HepG2 (cell line): ENCODE results near the gene PNLDC1. TPM values are rescaled to one million over a fixed set of nuclear protein-coding genes. Genes with fewer than 3 reads are reported as not detected.
A peak's percentile ranks its signal among the peaks of the same experiment; 100 is the strongest.

Experiments used
- KDM3A ChIP-seq: IDR thresholded peaks from 2 replicates; pipeline ENCODE4 v1.6.1; 2018; ENCODE audit warnings: low read depth, missing compliant biosample characterization
- MIER2 ChIP-seq: IDR thresholded peaks from 2 replicates; pipeline ENCODE4 v1.6.1; 2016; ENCODE audit warnings: missing biosample characterization, missing genetic modification reagents
- NRL ChIP-seq: sonication (generic); formaldehyde crosslinking; IDR thresholded peaks from 2 replicates; pipeline ENCODE4 v1.5.0; 2020; ENCODE audit warnings: missing genetic modification reagents, mild to moderate bottlenecking, moderate library complexity, borderline replicate concordance
- RNF2 ChIP-seq: fragments of 450-650 bp; conservative IDR thresholded peaks from 2 replicates; pipeline ENCODE4 v1.6.1; 2016; ENCODE audit warnings: low read depth
- TGIF2 ChIP-seq: IDR thresholded peaks from 2 replicates; pipeline ENCODE4 v1.6.1; 2016; ENCODE audit warnings: control low read depth, missing compliant biosample characterization
- TOE1 ChIP-seq: sonication (generic); formaldehyde crosslinking; IDR thresholded peaks from 2 replicates; pipeline ENCODE4 v1.4.0; 2020; ENCODE audit warnings: mild to moderate bottlenecking, missing genetic modification reagents
- YEATS4 ChIP-seq: sonication (generic); formaldehyde crosslinking; IDR thresholded peaks from 2 replicates; pipeline ENCODE4 v1.4.0; 2020; ENCODE audit warnings: missing genetic modification reagents, borderline replicate concordance
- ZNF180 ChIP-seq: sonication (generic); formaldehyde crosslinking; IDR thresholded peaks from 2 replicates; pipeline ENCODE4 v1.4.0; 2020; ENCODE audit warnings: low read depth, missing genetic modification reagents, borderline replicate concordance
- ZNF234 ChIP-seq: sonication (generic); formaldehyde crosslinking; conservative IDR thresholded peaks from 2 replicates; pipeline ENCODE4 v1.5.1; 2020; ENCODE audit warnings: mild to moderate bottlenecking, missing genetic modification reagents
- ZNF605 ChIP-seq: sonication (generic); formaldehyde crosslinking; IDR thresholded peaks from 2 replicates; pipeline ENCODE4 v1.8.0; 2022; ENCODE audit warnings: mild to moderate bottlenecking, missing genetic modification reagents
- ZNF775 ChIP-seq: sonication (generic); formaldehyde crosslinking; IDR thresholded peaks from 2 replicates; pipeline ENCODE4 v1.4.0; 2020; ENCODE audit warnings: missing genetic modification reagents, mild to moderate bottlenecking, moderate library complexity, borderline replicate concordance
- ZNF782 ChIP-seq: sonication (generic); formaldehyde crosslinking; IDR thresholded peaks from 2 replicates; pipeline ENCODE4 v1.4.0; 2020; ENCODE audit warnings: missing genetic modification reagents, mild to moderate bottlenecking, borderline replicate concordance
- ZSCAN31 ChIP-seq: sonication (generic); formaldehyde crosslinking; IDR thresholded peaks from 2 replicates; pipeline ENCODE4 v1.5.0; 2020; ENCODE audit warnings: low read depth, mild to moderate bottlenecking, missing genetic modification reagents
- polyA plus RNA-seq, 8 experiments: library from polyadenylated mRNA; depleted of rRNA in 3 of 8; stranded (reverse) in 7 of 8; unstranded in 1 of 8; fragments of >200 nt; fragmentation: Illumina TruSeq in 4 of 8; extraction: Trizol in 4 of 8; gene quantifications; 2 replicates each; pipeline versions ENCODE4 v1.2.1 to v1.2.3, GENCODE V29; 2011 to 2016; ENCODE audit warnings: low read depth in 4 of 8, missing spikeins in 1 of 8, mixed read lengths in 1 of 8; ENCODE audit not compliant: insufficient read depth in 1 of 8
- total RNA-seq, 5 experiments: library from RNA; depleted of rRNA; stranded (reverse); fragments of >200 nt; fragmentation: Illumina TruSeq; extraction: Trizol; gene quantifications; 2 replicates each; pipeline ENCODE4 v1.2.3, GENCODE V29; 2016; ENCODE audit warnings: low read depth in 1 of 5
- TF ChIP-seq, protein P1 (sequence below): sonication (generic); formaldehyde crosslinking; IDR thresholded peaks from 2 replicates; pipeline ENCODE4 v1.5.0; 2020; ENCODE audit warnings: missing genetic modification reagents
- TF ChIP-seq, protein P2 (sequence below): sonication (generic); formaldehyde crosslinking; IDR thresholded peaks from 2 replicates; pipeline ENCODE4 v1.4.0; 2020; ENCODE audit warnings: missing genetic modification reagents
- TF ChIP-seq, protein P3 (sequence below): sonication (generic); formaldehyde crosslinking; IDR thresholded peaks from 2 replicates; pipeline ENCODE4 v1.4.0; 2020; ENCODE audit warnings: missing genetic modification reagents
- TF ChIP-seq, protein P4 (sequence below): IDR thresholded peaks from 2 replicates; pipeline ENCODE4 v1.6.1; 2016; ENCODE audit warnings: low read depth
- TF ChIP-seq, protein P5 (sequence below): sonication (generic); formaldehyde crosslinking; IDR thresholded peaks from 2 replicates; pipeline ENCODE4 v1.4.0; 2020; ENCODE audit warnings: mild to moderate bottlenecking, low read depth, missing genetic modification reagents
- TF ChIP-seq, protein P6 (sequence below): sonication (generic); formaldehyde crosslinking; IDR thresholded peaks from 2 replicates; pipeline ENCODE4 v1.8.1; 2022; ENCODE audit warnings: mild to moderate bottlenecking, missing genetic modification reagents
- TF ChIP-seq, protein P7 (sequence below): sonication (generic); formaldehyde crosslinking; IDR thresholded peaks from 2 replicates; pipeline ENCODE4 v1.8.0; 2022; ENCODE audit warnings: mild to moderate bottlenecking, missing genetic modification reagents, borderline replicate concordance

The PNLDC1 gene
- total and polyA plus RNA-seq, 2 of the 13 experiments (the other 11 are each of a cell fraction or from before 2014, with no cell fraction given): not detected

DNA sequence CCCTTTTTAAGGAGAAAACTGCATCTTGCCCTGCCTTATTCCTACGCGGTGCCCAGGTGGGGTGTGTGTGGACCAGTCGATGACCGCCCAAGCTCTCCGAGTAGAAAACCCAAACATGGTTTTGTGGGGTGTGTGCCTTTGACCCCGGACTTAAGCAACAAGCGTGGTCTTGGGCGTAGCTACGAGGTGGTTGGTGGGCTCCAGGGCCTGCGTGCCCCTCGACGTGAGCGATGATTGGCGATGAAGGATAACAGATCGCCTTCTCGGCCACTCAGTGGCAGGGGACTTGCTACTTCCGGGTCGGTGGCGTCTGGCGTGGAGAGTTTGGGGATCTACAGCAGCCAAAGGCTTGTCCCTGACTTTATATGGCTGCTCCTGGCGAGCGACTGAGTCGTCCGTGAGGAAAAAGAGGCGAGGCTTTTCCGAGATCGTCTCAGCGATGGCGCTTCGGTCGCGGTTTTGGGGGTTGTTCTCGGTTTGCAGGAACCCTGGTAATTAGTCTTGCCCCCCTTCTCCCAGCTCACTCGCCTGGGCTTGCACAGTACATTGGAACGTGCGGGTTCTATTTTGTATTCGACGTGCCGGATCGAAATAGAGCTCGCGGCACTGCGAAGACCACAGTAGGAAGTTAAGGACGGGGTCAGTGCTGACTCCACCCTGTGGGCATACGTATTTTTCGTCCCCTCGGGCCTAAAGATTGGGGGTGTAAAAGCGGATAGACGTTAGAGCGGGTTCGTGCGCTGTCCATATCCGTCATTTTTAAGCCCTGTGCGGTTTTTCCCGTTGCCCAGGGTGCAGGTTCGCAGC lies 9.7 kb upstream of the PNLDC1 start, which contains the start of gene MRPL18 (continued):
- no peak; the same call in 1 of the 2 replicates for TF ChIP-seq ZSCAN31 (CRISPR knock-in tag)
- TF ChIP-seq ZNF234 (CRISPR knock-in tag): no peak
- peak; percentile 71; the same call in 1 of the 2 replicates for TF ChIP-seq ZNF605
- TF ChIP-seq YEATS4 (CRISPR knock-in tag): peak; percentile 54
- TF ChIP-seq, protein P1, sequence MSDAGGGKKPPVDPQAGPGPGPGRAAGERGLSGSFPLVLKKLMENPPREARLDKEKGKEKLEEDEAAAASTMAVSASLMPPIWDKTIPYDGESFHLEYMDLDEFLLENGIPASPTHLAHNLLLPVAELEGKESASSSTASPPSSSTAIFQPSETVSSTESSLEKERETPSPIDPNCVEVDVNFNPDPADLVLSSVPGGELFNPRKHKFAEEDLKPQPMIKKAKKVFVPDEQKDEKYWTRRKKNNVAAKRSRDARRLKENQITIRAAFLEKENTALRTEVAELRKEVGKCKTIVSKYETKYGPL (CRISPR knock-in tag): no peak
- TF ChIP-seq, protein P2, sequence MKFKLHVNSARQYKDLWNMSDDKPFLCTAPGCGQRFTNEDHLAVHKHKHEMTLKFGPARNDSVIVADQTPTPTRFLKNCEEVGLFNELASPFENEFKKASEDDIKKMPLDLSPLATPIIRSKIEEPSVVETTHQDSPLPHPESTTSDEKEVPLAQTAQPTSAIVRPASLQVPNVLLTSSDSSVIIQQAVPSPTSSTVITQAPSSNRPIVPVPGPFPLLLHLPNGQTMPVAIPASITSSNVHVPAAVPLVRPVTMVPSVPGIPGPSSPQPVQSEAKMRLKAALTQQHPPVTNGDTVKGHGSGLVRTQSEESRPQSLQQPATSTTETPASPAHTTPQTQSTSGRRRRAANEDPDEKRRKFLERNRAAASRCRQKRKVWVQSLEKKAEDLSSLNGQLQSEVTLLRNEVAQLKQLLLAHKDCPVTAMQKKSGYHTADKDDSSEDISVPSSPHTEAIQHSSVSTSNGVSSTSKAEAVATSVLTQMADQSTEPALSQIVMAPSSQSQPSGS (CRISPR knock-in tag): no peak
- TF ChIP-seq ZNF180: no peak
- TF ChIP-seq, protein P3, sequence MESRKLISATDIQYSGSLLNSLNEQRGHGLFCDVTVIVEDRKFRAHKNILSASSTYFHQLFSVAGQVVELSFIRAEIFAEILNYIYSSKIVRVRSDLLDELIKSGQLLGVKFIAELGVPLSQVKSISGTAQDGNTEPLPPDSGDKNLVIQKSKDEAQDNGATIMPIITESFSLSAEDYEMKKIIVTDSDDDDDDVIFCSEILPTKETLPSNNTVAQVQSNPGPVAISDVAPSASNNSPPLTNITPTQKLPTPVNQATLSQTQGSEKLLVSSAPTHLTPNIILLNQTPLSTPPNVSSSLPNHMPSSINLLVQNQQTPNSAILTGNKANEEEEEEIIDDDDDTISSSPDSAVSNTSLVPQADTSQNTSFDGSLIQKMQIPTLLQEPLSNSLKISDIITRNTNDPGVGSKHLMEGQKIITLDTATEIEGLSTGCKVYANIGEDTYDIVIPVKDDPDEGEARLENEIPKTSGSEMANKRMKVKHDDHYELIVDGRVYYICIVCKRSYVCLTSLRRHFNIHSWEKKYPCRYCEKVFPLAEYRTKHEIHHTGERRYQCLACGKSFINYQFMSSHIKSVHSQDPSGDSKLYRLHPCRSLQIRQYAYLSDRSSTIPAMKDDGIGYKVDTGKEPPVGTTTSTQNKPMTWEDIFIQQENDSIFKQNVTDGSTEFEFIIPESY (CRISPR knock-in tag): no peak
- TF ChIP-seq, protein P4, sequence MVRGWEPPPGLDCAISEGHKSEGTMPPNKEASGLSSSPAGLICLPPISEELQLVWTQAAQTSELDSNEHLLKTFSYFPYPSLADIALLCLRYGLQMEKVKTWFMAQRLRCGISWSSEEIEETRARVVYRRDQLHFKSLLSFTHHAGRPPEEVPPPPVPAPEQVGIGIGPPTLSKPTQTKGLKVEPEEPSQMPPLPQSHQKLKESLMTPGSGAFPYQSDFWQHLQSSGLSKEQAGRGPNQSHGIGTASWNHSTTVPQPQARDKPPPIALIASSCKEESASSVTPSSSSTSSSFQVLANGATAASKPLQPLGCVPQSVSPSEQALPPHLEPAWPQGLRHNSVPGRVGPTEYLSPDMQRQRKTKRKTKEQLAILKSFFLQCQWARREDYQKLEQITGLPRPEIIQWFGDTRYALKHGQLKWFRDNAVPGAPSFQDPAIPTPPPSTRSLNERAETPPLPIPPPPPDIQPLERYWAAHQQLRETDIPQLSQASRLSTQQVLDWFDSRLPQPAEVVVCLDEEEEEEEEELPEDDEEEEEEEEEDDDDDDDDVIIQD: no peak
- TF ChIP-seq, protein P5, sequence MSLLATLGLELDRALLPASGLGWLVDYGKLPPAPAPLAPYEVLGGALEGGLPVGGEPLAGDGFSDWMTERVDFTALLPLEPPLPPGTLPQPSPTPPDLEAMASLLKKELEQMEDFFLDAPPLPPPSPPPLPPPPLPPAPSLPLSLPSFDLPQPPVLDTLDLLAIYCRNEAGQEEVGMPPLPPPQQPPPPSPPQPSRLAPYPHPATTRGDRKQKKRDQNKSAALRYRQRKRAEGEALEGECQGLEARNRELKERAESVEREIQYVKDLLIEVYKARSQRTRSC (CRISPR knock-in tag): no peak
- TF ChIP-seq, protein P6, sequence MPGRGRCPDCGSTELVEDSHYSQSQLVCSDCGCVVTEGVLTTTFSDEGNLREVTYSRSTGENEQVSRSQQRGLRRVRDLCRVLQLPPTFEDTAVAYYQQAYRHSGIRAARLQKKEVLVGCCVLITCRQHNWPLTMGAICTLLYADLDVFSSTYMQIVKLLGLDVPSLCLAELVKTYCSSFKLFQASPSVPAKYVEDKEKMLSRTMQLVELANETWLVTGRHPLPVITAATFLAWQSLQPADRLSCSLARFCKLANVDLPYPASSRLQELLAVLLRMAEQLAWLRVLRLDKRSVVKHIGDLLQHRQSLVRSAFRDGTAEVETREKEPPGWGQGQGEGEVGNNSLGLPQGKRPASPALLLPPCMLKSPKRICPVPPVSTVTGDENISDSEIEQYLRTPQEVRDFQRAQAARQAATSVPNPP: peak; percentile 4; the same call in 1 of the 2 replicates
- no peak; the same call in 1 of the 2 replicates for TF ChIP-seq NRL (CRISPR knock-in tag)
- TF ChIP-seq RNF2: no peak
- TF ChIP-seq MIER2 (CRISPR knock-in tag): no peak
- no peak for TF ChIP-seq ZNF775 (CRISPR knock-in tag)
- TF ChIP-seq TGIF2: peak; percentile 12; the same call in 1 of the 2 replicates
- TF ChIP-seq KDM3A (CRISPR knock-in tag): no peak
- TF ChIP-seq ZNF782 (CRISPR knock-in tag): 0 out of 2 replicates have a peak, but pooled peaks have one; percentile 49
- TF ChIP-seq, protein P7, sequence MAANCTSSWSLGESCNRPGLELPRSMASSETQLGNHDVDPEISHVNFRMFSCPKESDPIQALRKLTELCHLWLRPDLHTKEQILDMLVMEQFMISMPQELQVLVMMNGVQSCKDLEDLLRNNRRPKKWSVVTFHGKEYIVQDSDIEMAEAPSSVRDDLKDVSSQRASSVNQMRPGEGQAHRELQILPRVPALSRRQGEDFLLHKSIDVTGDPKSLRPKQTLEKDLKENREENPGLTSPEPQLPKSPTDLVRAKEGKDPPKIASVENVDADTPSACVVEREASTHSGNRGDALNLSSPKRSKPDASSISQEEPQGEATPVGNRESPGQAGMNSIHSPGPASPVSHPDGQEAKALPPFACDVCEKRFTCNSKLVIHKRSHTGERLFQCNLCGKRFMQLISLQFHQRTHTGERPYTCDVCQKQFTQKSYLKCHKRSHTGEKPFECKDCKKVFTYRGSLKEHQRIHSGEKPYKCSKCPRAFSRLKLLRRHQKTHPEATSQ (CRISPR knock-in tag): no peak
- no peak for TF ChIP-seq TOE1 (CRISPR knock-in tag)
